NB4 (cell line): ENCODE measurements around the gene RAB11FIP3.

Experiments
- POLR2A ChIP-seq: IDR thresholded peaks from 2 replicates; pipeline ENCODE4 v1.6.1; 2011; ENCODE audit warnings: mild to moderate bottlenecking; ENCODE audit not compliant: insufficient read length; ENCODE audit errors: extremely low read depth
- TF ChIP-seq, protein P1 (sequence below): IDR thresholded peaks from one replicate; pipeline ENCODE4 v1.5.1; 2012; ENCODE audit warnings: low read depth, low read length
- TF ChIP-seq, protein P2 (sequence below): IDR thresholded peaks from 2 replicates; pipeline ENCODE4 v1.6.1; 2011; ENCODE audit warnings: low read depth, low read length

DNA sequence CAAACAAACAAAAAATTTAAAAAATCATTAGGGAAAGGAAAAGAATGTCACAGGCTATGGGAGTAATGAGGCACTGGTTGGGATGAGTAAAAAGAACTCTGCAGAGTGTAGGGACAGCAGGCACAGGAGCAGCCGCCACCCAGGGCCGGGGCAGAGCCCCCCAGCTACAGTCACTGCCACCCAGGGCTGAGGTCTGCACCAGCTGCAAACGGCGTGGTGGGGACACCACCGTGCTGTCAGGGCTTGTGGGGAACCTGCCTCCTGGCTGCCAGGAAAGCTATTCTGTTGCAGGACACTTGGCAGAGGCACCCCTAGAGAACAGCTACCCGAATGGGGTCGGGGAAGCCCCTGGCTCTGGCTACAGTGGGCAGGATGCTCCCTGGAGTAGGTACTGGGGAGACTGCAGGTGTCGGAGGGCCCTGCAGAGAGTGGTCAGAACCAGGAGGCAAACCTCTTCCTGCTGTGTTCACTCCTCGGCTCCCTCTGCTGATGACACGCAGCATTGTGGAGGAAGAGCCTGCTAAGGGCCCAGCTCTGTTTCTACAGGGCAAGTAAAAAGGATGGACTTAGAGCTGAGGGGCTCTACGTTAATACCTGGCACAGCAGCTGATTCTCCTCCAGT, 69.8 kb downstream of the RAB11FIP3 start:
- TF ChIP-seq, protein P1, sequence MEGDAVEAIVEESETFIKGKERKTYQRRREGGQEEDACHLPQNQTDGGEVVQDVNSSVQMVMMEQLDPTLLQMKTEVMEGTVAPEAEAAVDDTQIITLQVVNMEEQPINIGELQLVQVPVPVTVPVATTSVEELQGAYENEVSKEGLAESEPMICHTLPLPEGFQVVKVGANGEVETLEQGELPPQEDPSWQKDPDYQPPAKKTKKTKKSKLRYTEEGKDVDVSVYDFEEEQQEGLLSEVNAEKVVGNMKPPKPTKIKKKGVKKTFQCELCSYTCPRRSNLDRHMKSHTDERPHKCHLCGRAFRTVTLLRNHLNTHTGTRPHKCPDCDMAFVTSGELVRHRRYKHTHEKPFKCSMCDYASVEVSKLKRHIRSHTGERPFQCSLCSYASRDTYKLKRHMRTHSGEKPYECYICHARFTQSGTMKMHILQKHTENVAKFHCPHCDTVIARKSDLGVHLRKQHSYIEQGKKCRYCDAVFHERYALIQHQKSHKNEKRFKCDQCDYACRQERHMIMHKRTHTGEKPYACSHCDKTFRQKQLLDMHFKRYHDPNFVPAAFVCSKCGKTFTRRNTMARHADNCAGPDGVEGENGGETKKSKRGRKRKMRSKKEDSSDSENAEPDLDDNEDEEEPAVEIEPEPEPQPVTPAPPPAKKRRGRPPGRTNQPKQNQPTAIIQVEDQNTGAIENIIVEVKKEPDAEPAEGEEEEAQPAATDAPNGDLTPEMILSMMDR, result peak; percentile 59
- no peak for TF ChIP-seq POLR2A
- TF ChIP-seq, protein P2, sequence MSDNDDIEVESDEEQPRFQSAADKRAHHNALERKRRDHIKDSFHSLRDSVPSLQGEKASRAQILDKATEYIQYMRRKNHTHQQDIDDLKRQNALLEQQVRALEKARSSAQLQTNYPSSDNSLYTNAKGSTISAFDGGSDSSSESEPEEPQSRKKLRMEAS, result 0 out of 2 replicates have a peak, but pooled peaks have one; percentile 16
